NCI-H446 (cell line): ENCODE data around the gene CACNA2D3.
"Not testable (repeated sequence)": the region's sequence is repeated elsewhere in the genome, so short reads cannot be mapped to it uniquely, and the experiment has no call there.

Experiments used
- DNase-seq, 2 experiments: peaks; one replicate each; lab custom pipeline; 2025; lab: John Stamatoyannopoulos, UW

CACNA2D3 gene

GRCh38 chr3:54631516-54632325, 509.4 kb downstream of the CACNA2D3 start:
- no peak for DNase-seq

- DNase-seq = no peak
Observed at GRCh38 chr3:54632326-54632665, 509.9 kb downstream of the CACNA2D3 start.

GRCh38 chr3:54632834-54633233, 510.5 kb downstream of the CACNA2D3 start:
- no peak for DNase-seq

GRCh38 chr3:54633444-54634121, 511.2 kb downstream of the CACNA2D3 start:
- DNase-seq = no peak

GRCh38 chr3:54634122-54634469, 511.7 kb downstream of the CACNA2D3 start:
- no peak for DNase-seq

- not testable (repeated sequence) for DNase-seq
Observed at GRCh38 chr3:54639790-54640372, 517.5 kb downstream of the CACNA2D3 start.

- no peak for DNase-seq
Observed at GRCh38 chr3:54641226-54642014, 519.1 kb downstream of the CACNA2D3 start.

GRCh38 chr3:54642147-54642546, 519.8 kb downstream of the CACNA2D3 start:
- no peak for DNase-seq

- no peak for DNase-seq
Observed at GRCh38 chr3:54647721-54648120, 525.4 kb downstream of the CACNA2D3 start.

- DNase-seq = no peak
Observed at GRCh38 chr3:54649551-54649950, 527.2 kb downstream of the CACNA2D3 start.

- DNase-seq = no peak
Observed at GRCh38 chr3:54653456-54654195, 531.3 kb downstream of the CACNA2D3 start.

GRCh38 chr3:54654776-54655175, 532.4 kb downstream of the CACNA2D3 start:
- no peak for DNase-seq

- DNase-seq = no peak
Observed at GRCh38 chr3:54659347-54659746, 537.0 kb downstream of the CACNA2D3 start.

- no peak for DNase-seq
Observed at GRCh38 chr3:54660714-54661132, 538.4 kb downstream of the CACNA2D3 start.

- DNase-seq = no peak
Observed at GRCh38 chr3:54661151-54661550, 538.8 kb downstream of the CACNA2D3 start.

- no peak for DNase-seq
Observed at GRCh38 chr3:54663501-54664011, 541.2 kb downstream of the CACNA2D3 start.

GRCh38 chr3:54665016-54665600, 542.8 kb downstream of the CACNA2D3 start:
- DNase-seq = no peak

GRCh38 chr3:54668236-54668635, 545.9 kb downstream of the CACNA2D3 start:
- no peak for DNase-seq

- DNase-seq = peak in 1 of 2 experiments; percentile 10
Observed at GRCh38 chr3:54670201-54671000, 548.0 kb downstream of the CACNA2D3 start.

- DNase-seq = no peak
Observed at GRCh38 chr3:54671511-54671910, 549.2 kb downstream of the CACNA2D3 start.
